Activated T-helper 2 cell treated with anti-CD3 and anti-CD28 coated beads, Interferon-gamma antibody, Interleukin-2, Interleukin-4, amounts not matched to agents 10 μg/mL and 5 μg/mL and 100 μg/mL, durations not matched to agents 14 hours and 24 hours and 36 hours (primary cell): ENCODE data around the gene GDF9. TPM values are rescaled to one million over a fixed set of nuclear protein-coding genes. Genes with fewer than 3 reads are reported as not detected.

Experiments
- DNase-seq: peaks from one replicate; pipeline ENCODE4 v3.0.0; 2021; ENCODE audit warnings: low spot score
- H3K27ac Mint-ChIP-seq: one replicate; pipeline ENCODE4 v1.8.0; 2021; ENCODE audit warnings: mixed read lengths
- H3K27me3 Mint-ChIP-seq: one replicate; pipeline ENCODE4 v1.8.0; 2021; ENCODE audit warnings: low read depth, mixed read lengths
- H3K36me3 Mint-ChIP-seq: one replicate; pipeline ENCODE4 v1.8.0; 2021; ENCODE audit warnings: low read depth, mixed read lengths
- H3K4me1 Mint-ChIP-seq: one replicate; pipeline ENCODE4 v1.8.0; 2021; ENCODE audit warnings: low read depth, mixed read lengths
- H3K4me3 Mint-ChIP-seq: one replicate; pipeline ENCODE4 v1.8.0; 2021; ENCODE audit warnings: low read depth, mild to moderate bottlenecking, moderate library complexity, mixed read lengths
- H3K9me3 Mint-ChIP-seq: one replicate; pipeline ENCODE4 v1.8.0; 2021; ENCODE audit warnings: mixed read lengths
- intact Hi-C: fragments of 100-400 bp; cut with micrococcal nuclease; formaldehyde crosslinking; loops from one replicate; pipeline ENCODE4 v1.15.1; 2023
- total RNA-seq: library from RNA; stranded (reverse); gene quantifications from 2 replicates; pipeline ENCODE4 v1.2.3, GENCODE V29; 2022

Gene GDF9
- total RNA-seq, 1 donor from 2014 or later = not detected

GRCh38 chr5:132820162-132820754, 46.0 kb downstream of the GDF9 start:
- peaks cover 59% of the 10 kb centered on the region for H3K27me3 Mint-ChIP-seq

DNA sequence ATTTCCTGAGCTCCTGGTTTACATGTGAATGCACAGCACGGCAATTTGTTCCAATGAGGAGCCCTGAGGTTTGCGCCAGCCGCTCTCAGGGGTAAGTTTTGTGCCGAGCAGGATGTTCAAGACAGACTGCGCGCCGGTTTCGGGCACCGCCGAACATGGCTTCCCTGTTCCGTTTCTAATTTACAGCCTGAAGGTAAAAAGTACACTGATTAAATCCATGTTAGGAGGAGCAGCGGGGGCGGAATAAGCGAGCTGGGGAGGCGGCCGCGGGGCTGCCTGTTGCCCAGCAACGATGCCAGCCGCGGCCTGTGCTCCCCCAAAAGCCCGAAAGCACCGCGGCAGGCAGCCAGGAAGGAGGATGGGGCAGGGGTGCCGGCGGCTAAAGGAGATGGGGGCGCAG, 46.8 kb downstream of the GDF9 start:
- no peaks in the 10 kb centered on the region for H3K9me3 Mint-ChIP-seq
- H3K27me3 Mint-ChIP-seq = peaks cover 55% of the 10 kb centered on the region
- DNase-seq = no peak
- H3K4me3 Mint-ChIP-seq = peak overlapping the region; percentile 45
- intact Hi-C loops = no loop called here
- H3K4me1 Mint-ChIP-seq = peaks cover 15% of the 10 kb centered on the region
- no peaks in the 10 kb centered on the region for H3K36me3 Mint-ChIP-seq
- no peak overlapping the region for H3K27ac Mint-ChIP-seq

More at GRCh38 chr5:132820162-132820754, 46.0 kb downstream of the GDF9 start:
- no peak overlapping the region for H3K4me3 Mint-ChIP-seq
- no peaks in the 10 kb centered on the region for H3K9me3 Mint-ChIP-seq
- peaks cover 15% of the 10 kb centered on the region for H3K4me1 Mint-ChIP-seq
- H3K27ac Mint-ChIP-seq = no peak overlapping the region
- H3K36me3 Mint-ChIP-seq = no peaks in the 10 kb centered on the region
- intact Hi-C loops = loop anchor here (1.0 to 5.0 kb wide), 6 partner anchors 69 to 433 kb away; no protein-coding TSS in a partner anchor
- DNase-seq = peak; percentile 81

GRCh38 chr5:132817011-132817410, 49.3 kb downstream of the GDF9 start:
- intact Hi-C loops = no loop called here
- H3K4me1 Mint-ChIP-seq = peaks cover 21% of the 10 kb centered on the region
- DNase-seq = no peak
- H3K27ac Mint-ChIP-seq = no peak overlapping the region
- H3K27me3 Mint-ChIP-seq = peaks cover 56% of the 10 kb centered on the region
- H3K9me3 Mint-ChIP-seq = no peaks in the 10 kb centered on the region
- no peak overlapping the region for H3K4me3 Mint-ChIP-seq
- no peaks in the 10 kb centered on the region for H3K36me3 Mint-ChIP-seq

- intact Hi-C loops = no loop called here
- Mint-ChIP-seq H3K4me1 (peaks cover 20% of the 10 kb centered on the region), H3K36me3 (no peaks in the 10 kb centered on the region), H3K9me3 (no peaks in the 10 kb centered on the region), H3K4me3 (no peak overlapping the region), H3K27ac (no peak overlapping the region), H3K27me3 (peaks cover 56% of the 10 kb centered on the region)
- DNase-seq = no peak
Measured at GRCh38 chr5:132816554-132816953, 49.7 kb downstream of the GDF9 start.

DNA sequence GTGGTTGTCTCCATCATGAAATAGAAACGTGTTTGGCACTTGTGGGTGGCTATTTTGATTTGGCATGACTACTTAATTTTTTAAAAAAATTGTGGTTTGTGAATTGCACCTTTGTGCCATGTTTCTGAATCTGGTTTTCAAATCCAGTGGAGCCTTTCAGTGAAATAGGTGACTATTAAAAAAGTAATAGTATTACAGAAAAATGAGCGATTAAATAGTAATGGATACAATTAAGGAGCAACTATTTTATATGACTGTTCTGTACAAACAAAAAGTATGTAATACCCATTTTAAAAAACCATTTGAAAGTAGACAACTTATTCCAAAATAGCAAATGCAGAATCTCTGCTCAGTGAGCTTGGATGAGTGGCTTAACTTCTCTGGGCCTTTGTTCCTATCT, 50.2 kb downstream of the GDF9 start:
- peaks cover 58% of the 10 kb centered on the region for H3K27me3 Mint-ChIP-seq
- H3K4me3 Mint-ChIP-seq = no peak overlapping the region
- no peaks in the 10 kb centered on the region for H3K9me3 Mint-ChIP-seq
- peaks cover 20% of the 10 kb centered on the region for H3K4me1 Mint-ChIP-seq
- H3K36me3 Mint-ChIP-seq = no peaks in the 10 kb centered on the region
- DNase-seq = no peak
- intact Hi-C loops = no loop called here
- H3K27ac Mint-ChIP-seq = no peak overlapping the region

DNA sequence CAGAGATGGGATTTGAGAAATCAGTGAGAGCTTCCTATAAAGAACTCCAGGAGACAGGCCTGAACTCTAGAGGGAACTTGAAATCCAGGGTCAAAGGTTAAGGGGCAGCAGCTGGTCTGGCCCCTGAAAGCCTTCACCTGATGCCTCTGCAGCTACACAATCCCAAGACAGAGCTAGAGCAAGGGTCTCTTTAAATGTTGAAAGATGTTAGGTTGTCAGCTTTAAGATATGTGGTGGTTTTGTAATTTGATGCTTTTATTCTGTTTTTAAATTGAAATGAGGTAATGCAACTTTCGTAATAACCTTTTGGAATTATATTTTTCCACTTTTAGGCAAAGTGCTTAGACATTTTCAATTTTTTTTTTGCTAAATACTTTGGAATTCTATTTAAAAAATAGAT, 50.8 kb downstream of the GDF9 start:
- Mint-ChIP-seq H3K27me3 (peaks cover 64% of the 10 kb centered on the region), H3K4me3 (peak overlapping the region; percentile 49), H3K27ac (no peak overlapping the region), H3K4me1 (peaks cover 20% of the 10 kb centered on the region), H3K9me3 (no peaks in the 10 kb centered on the region), H3K36me3 (no peaks in the 10 kb centered on the region)
- intact Hi-C loops = no loop called here
- no peak for DNase-seq

GRCh38 chr5:132814503-132815294, 51.6 kb downstream of the GDF9 start:
- Mint-ChIP-seq H3K36me3 (no peaks in the 10 kb centered on the region), H3K4me1 (peaks cover 14% of the 10 kb centered on the region), H3K9me3 (no peaks in the 10 kb centered on the region), H3K4me3 (peak overlapping the region; percentile 49), H3K27ac (no peak overlapping the region), H3K27me3 (peaks cover 68% of the 10 kb centered on the region)
- intact Hi-C loops = no loop called here
- DNase-seq = no peak

DNA sequence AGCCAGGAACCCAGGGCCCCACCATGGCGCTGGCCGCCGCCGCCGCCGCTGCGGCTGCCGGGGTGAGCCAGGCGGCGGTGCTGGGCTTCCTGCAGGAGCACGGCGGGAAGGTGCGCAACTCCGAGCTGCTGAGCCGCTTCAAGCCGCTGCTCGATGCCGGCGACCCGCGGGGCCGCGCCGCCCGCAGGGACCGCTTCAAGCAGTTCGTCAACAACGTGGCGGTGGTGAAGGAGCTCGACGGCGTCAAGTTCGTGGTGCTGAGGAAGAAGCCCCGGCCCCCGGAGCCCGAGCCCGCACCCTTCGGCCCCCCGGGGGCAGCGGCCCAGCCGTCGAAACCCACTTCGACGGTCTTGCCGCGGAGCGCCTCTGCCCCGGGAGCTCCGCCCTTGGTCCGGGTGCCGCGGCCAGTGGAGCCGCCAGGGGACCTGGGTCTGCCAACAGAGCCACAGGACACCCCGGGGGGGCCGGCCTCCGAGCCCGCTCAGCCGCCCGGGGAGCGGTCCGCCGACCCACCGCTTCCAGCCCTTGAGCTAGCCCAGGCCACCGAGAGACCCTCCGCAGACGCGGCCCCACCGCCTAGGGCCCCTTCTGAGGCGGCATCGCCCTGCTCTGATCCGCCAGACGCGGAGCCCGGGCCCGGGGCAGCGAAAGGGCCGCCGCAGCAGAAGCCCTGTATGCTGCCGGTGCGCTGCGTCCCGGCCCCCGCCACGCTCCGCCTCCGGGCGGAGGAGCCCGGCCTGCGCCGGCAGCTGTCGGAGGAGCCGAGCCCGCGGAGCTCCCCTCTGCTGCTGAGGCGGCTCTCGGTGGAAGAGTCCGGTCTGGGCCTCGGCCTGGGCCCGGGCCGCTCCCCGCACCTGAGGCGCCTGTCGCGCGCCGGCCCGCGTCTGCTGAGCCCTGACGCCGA, 52.4 kb downstream of the GDF9 start:
- intact Hi-C loops = no loop called here
- H3K9me3 Mint-ChIP-seq = no peaks in the 10 kb centered on the region
- no peak overlapping the region for H3K4me3 Mint-ChIP-seq
- no peaks in the 10 kb centered on the region for H3K36me3 Mint-ChIP-seq
- no peak for DNase-seq
- peaks cover 10% of the 10 kb centered on the region for H3K4me1 Mint-ChIP-seq
- no peak overlapping the region for H3K27ac Mint-ChIP-seq
- peaks cover 68% of the 10 kb centered on the region for H3K27me3 Mint-ChIP-seq

GRCh38 chr5:132812781-132813598, 53.3 kb downstream of the GDF9 start, which contains the start of gene SOWAHA:
Gene SOWAHA (plus strand): TSS chr5:132813302. CDS start chr5:132813622, 320 bp downstream.
- Mint-ChIP-seq H3K4me3 (peak within 1 kb of the TSS; percentile 74), H3K4me1 (peaks cover 10% of the 10 kb centered on the region), H3K27me3 (peaks cover 67% of the 10 kb centered on the region), H3K27ac (no peak within 1 kb of the TSS), H3K9me3 (no peaks in the 10 kb centered on the region), H3K36me3 (no peaks in the 10 kb centered on the region)
- no peak for DNase-seq
- intact Hi-C loops = no loop called here

GRCh38 chr5:132812123-132812765, 54.0 kb downstream of the GDF9 start:
- no peak overlapping the region for H3K27ac Mint-ChIP-seq
- H3K4me1 Mint-ChIP-seq = peaks cover 10% of the 10 kb centered on the region
- no peaks in the 10 kb centered on the region for H3K36me3 Mint-ChIP-seq
- no peaks in the 10 kb centered on the region for H3K9me3 Mint-ChIP-seq
- no peak for DNase-seq
- intact Hi-C loops = no loop called here
- H3K27me3 Mint-ChIP-seq = peaks cover 66% of the 10 kb centered on the region
- peak overlapping the region; percentile 74 for H3K4me3 Mint-ChIP-seq
